Activated CD8-positive, alpha-beta memory T cell treated with anti-CD3 and anti-CD28 coated beads, Interleukin-2, amount 50 U/mL, for 24 hours (primary cell): ENCODE measurements around the gene KRTAP4-3.
"Not testable (repeated sequence)": the region's sequence is repeated elsewhere in the genome, so short reads cannot be mapped to it uniquely, and the experiment has no call there.

ENCODE experiments used
- DNase-seq: peaks from one replicate; pipeline ENCODE4 v3.0.0-alpha.2; 2020; ENCODE audit errors: extremely low read depth

Gene KRTAP4-3

DNA sequence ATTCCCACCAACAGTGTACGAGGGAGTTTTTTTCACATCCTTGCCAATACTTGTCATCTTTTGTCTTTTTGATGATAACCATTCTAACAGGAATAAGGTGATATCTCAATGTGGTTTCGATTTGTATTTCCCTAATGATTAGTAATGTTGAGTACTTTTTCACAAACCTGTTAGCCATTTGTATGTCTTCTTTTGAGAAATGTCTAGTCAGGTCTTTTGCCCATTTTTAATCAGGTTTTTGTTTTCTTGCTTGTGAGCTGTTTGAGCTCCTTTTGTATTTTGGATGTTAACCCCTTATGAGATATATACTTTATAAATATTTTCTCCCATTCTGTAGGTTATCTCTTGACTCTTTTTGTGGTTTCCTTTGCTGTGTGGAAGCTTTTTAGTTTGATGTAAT is 16.5 kb downstream of the KRTAP4-3 start:
- no peak for DNase-seq

- DNase-seq: no peak
Measured at GRCh38 chr17:41150026-41150425, 18.0 kb downstream of the KRTAP4-3 start.

DNA sequence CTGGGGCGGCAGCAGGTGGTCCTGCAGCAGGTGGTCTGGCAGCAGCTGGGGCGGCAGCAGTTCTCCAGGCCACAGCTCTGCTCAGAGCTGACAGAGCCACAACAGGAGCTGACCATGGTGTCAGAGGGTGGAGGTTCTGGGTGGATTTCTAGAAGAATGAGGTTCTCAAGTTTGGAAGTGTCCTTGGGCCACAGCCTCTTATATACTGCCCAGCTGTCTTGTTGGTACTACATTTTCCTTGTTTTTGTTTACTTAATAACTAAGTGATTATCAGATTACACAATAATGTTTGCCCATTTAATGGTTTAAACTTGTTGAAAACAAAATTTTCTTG is 18.4 kb downstream of the KRTAP4-3 start, which contains the start of gene KRTAP4-5:
KRTAP4-5 (minus strand) TSS at position 174 of the 334 bp plus-strand sequence; CDS start at position 116, 58 bp downstream.
- DNase-seq: no peak

GRCh38 chr17:41148971-41149651 is 18.9 kb downstream of the KRTAP4-3 start:
- not testable (repeated sequence) for DNase-seq

- DNase-seq: no peak
Measured at GRCh38 chr17:41147531-41148204, 20.4 kb downstream of the KRTAP4-3 start.

DNA sequence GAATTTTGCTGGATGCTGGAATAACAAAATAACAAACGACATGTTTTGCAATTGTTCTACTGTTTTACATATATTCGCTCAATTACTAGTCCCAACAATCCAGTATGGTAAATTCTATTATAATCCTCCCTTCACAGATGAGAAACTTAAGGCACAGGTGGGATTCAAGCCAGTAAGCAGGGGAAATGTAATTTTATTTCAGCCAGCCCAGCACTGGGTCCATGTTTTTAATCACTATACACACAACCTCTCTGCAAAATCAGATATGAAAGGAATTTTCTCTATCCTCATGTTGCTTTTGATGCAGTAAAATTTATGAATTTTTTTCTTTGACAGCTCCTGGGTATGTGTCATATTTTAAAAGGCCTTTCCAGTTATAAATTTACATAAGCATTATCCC is 22.8 kb downstream of the KRTAP4-3 start:
- DNase-seq: no peak

DNA sequence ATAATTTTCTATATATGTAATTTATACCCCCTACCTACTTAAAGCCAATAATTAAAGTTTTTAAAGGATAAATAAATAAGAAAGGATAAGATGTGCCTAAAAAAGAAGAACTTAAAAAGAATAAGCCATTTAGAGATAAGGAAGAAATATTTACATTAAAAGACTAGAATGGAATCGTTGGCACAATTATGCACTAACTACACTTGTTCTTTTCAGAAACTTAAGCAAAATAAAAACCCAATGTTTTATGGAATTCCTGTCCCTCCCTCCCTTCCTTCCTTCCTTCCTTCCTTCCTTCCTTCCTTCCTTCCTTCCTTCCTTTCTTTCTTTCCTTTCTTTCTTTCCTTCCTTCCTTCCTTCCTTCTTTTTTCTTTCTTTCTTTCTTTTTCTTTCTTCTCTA is 23.2 kb downstream of the KRTAP4-3 start:
- DNase-seq: no peak

GRCh38 chr17:41141361-41141760 is 26.7 kb downstream of the KRTAP4-3 start:
- no peak for DNase-seq

- DNase-seq: no peak
Measured at GRCh38 chr17:41140360-41141131, 27.5 kb downstream of the KRTAP4-3 start, which contains the start of gene KRTAP4-6. Gene KRTAP4-6 (minus strand): TSS chr17:41140544. CDS start chr17:41140487, 57 bp downstream.

- DNase-seq: not testable (repeated sequence)
Measured at GRCh38 chr17:41139865-41140264, 28.2 kb downstream of the KRTAP4-3 start.

GRCh38 chr17:41133880-41134735 is 33.9 kb downstream of the KRTAP4-3 start:
- no peak for DNase-seq

GRCh38 chr17:41131979-41132378 is 36.0 kb downstream of the KRTAP4-3 start:
- DNase-seq: no peak

DNA sequence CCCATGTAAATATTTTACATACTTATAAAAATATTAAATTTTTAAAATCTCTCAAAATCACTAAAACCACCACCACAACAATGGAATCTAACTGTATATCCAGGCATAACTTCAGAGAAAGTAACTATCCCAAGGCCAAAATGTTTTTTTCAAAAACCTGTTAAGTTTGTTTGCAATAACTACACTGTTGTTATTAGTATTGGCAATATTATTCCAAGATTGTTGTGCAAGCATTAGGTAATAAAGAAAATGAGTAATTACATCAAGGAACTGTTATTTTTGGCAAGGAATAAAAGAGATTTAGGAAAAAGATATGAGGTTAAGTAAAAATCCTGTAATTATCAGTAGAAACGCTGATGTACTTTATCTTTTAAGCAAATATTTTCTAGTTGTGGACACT is 40.6 kb downstream of the KRTAP4-3 start:
- no peak for DNase-seq

- DNase-seq: no peak
Measured at GRCh38 chr17:41126412-41126811, 41.6 kb downstream of the KRTAP4-3 start.

- DNase-seq: no peak
Measured at GRCh38 chr17:41125064-41125463, 43.0 kb downstream of the KRTAP4-3 start.

DNA sequence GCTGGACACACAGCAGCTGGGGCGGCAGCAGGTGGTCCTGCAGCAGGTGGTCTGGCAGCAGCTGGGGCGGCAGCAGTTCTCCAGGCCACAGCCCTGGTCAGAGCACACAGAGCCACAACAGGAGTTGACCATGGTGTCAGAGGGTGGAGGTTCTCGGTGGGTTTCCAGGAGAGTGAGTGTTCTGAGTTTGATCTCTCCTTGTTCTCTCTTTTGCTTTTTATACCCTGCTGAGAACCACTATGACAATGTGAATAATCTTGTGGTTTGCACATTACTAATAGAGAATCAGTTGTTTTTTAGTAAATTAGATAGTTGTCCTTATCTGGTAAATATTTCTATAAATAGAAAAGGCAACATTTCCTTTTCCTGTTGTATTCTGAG is 44.0 kb downstream of the KRTAP4-3 start, which contains the start of gene KRTAP4-12:
KRTAP4-12 (minus strand) TSS at position 192 of the 381 bp plus-strand sequence; CDS start at position 132, 60 bp downstream.
- DNase-seq: not testable (repeated sequence)

GRCh38 chr17:41123292-41123990 is 44.6 kb downstream of the KRTAP4-3 start:
- not testable (repeated sequence) for DNase-seq

DNA sequence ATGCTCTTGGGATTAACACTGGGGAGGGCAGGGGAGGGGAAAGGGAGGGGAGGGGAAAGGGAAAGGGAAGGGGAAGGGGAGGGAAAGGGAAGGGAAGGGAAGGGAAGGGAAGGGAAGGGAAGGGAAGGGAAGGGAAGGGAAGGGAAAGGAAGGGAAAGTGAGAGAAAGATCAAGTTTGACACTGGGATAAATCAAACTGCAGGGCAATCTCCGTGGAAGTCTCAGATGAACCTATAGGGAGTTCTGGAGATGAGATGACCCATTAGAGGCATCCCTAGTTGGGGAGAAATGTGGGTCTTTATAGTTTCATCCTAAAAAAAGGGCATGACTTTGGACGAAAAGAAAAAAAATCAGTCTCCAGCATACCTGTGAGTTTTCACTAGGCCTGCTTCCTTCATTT is 46.3 kb downstream of the KRTAP4-3 start:
- DNase-seq: no peak

- not testable (repeated sequence) for DNase-seq
Measured at GRCh38 chr17:41119696-41120690, 48.0 kb downstream of the KRTAP4-3 start.

DNA sequence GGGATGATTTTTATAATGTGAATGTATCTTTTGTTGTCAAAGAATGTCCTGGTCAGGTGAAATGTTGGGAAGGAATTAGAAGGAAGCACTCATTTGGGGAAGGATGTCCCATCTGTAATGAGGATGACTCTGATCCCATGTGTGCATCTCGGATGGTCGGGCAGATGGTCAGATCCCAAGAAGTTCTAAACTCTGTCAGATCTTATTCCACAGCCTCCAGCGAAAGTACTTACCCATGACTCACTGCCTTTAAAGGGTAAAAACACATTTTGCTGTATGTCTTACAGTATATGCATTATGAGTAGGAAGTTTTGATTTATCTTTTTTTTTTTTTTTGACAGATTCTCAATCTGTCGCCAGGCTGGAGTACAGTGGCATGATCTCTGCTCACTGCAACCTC is 49.3 kb downstream of the KRTAP4-3 start:
- DNase-seq: no peak
